Measurements from ENCODE around the gene ARMC12.

Gene ARMC12

GRCh38 chr6:35775031-35775430, 38.2 kb downstream of the ARMC12 start:
- no peak for DNase-seq (ENCODE audit: low read depth in 2 of 2)

- DNase-seq (ENCODE audit: low read depth in 2 of 2), result no peak
Observed at GRCh38 chr6:35776364-35777215, 39.8 kb downstream of the ARMC12 start, which contains the start of gene CLPSL2. Gene CLPSL2, plus strand, starts transcription at chr6:35776598. Its CDS starts 21 bp downstream, at chr6:35776619.

GRCh38 chr6:35777356-35778102, 40.7 kb downstream of the ARMC12 start:
- DNase-seq (ENCODE audit: low read depth in 2 of 2), result no peak

- DNase-seq (ENCODE audit: low read depth in 2 of 2), result no peak
Observed at GRCh38 chr6:35778437-35778836, 41.6 kb downstream of the ARMC12 start.

GRCh38 chr6:35780719-35781118, 43.9 kb downstream of the ARMC12 start, which contains the start of gene CLPSL1:
Gene CLPSL1, plus strand, starts transcription at chr6:35781019. Its CDS starts 92 bp downstream, at chr6:35781111.
- no peak for DNase-seq (ENCODE audit: low read depth in 2 of 2)

GRCh38 chr6:35781290-35781689, 44.5 kb downstream of the ARMC12 start:
- no peak for DNase-seq (ENCODE audit: low read depth in 2 of 2)

- no peak for DNase-seq (ENCODE audit: low read depth in 2 of 2)
Observed at GRCh38 chr6:35782424-35782823, 45.6 kb downstream of the ARMC12 start.

- no peak for DNase-seq (ENCODE audit: low read depth in 2 of 2)
Observed at GRCh38 chr6:35784200-35784599, 47.4 kb downstream of the ARMC12 start.

GRCh38 chr6:35786272-35786671, 49.4 kb downstream of the ARMC12 start:
- DNase-seq (ENCODE audit: low read depth in 2 of 2), result no peak

- no peak for DNase-seq (ENCODE audit: low read depth in 2 of 2)
Observed at GRCh38 chr6:35786810-35787209, 50.0 kb downstream of the ARMC12 start.

GRCh38 chr6:35787266-35788218, 50.7 kb downstream of the ARMC12 start:
- DNase-seq (ENCODE audit: low read depth in 2 of 2), result no peak

- DNase-seq (ENCODE audit: low read depth in 2 of 2), result no peak
Observed at GRCh38 chr6:35788423-35788982, 51.7 kb downstream of the ARMC12 start.

- DNase-seq (ENCODE audit: low read depth in 2 of 2), result no peak
Observed at GRCh38 chr6:35790683-35791082, 53.9 kb downstream of the ARMC12 start.

GRCh38 chr6:35794536-35795452, 58.0 kb downstream of the ARMC12 start:
- DNase-seq (ENCODE audit: low read depth in 2 of 2), result no peak

GRCh38 chr6:35795453-35796071, 58.7 kb downstream of the ARMC12 start:
- no peak for DNase-seq (ENCODE audit: low read depth in 2 of 2)

- no peak for DNase-seq (ENCODE audit: low read depth in 2 of 2)
Observed at GRCh38 chr6:35796236-35796635, 59.4 kb downstream of the ARMC12 start.

- DNase-seq (ENCODE audit: low read depth in 2 of 2), result no peak
Observed at GRCh38 chr6:35797837-35798526, 61.1 kb downstream of the ARMC12 start.
